GM11168 (cell line): Measurements from ENCODE around the gene ZNF428.

ENCODE experiments used
- in situ Hi-C: fragments of 300-500 bp; cut with MboI; formaldehyde crosslinking; loops from one replicate; pipeline ENCODE4 v1.12.0; 2022; ENCODE audit warnings: low sequenced_read_pairs; ENCODE audit not compliant: unreplicated experiment

Gene ZNF428

DNA sequence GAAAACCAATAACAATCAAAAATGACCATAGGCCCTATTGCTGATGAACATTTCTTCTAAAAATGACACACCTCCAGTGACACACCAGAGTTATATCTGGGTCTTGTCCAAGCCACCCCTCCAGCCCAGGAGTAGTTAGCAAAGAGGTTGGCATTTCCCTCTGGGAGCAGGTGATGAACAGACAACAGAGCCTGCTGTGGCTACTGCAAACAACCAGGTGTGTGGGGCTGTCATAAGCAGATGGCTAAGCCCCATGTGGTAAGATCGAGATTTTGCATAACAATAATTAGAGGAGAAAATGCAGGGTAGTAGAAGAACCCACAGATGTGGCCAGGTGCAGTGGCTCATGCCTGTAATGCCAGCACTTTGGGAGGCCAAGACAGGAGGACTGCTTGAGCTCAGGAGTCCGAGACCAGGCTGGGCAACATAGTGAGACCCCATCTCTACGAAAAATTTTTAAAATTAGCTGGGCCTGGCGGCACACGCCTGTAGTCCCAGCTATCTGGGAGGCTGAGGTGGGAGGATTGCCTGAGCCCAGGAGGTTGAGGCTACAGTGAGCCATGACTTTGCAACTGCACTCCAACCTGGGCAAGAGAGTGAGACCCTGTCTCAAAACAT lies 49.1 kb downstream of the ZNF428 start:
- in situ Hi-C loops, result no loop called here

DNA sequence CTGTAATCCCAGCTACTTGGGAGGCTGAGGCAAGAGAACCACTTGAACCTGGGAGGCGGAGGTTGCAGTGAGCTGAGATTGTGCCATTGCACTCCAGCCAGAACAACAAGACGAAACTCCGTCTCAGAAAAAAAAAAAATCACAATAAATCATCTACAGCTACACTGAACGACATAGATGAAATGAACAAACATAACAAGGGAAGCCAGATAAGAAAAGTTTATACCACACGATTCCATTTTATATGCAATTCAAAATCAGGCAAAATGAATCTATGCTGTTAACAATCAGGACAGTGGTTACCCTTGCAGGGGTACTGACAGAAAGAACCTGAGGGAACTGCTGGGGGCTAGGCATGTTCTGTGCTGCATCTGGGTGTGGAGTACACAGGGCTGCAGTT lies 49.8 kb downstream of the ZNF428 start:
- in situ Hi-C loops, result no loop called here

DNA sequence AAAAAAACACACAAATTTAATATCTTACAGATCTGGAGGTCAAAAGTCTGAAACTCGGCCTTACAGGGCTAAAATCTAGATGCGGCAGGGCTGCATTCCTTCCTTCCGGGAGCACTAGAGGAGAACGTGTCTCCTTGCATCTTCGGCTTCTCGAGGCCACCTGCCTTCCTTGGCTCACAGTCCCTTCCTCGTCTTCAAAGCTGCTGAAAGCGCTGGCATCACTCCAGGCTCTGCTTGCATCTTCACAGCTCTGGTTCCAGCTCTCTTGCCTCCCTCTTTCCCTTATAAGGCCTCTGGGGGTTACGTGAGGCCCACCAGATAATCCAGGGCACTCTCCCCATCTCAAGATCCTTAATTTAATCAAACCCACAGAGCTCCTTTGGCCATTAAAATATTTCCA lies 54.6 kb downstream of the ZNF428 start:
- in situ Hi-C loops, result no loop called here

DNA sequence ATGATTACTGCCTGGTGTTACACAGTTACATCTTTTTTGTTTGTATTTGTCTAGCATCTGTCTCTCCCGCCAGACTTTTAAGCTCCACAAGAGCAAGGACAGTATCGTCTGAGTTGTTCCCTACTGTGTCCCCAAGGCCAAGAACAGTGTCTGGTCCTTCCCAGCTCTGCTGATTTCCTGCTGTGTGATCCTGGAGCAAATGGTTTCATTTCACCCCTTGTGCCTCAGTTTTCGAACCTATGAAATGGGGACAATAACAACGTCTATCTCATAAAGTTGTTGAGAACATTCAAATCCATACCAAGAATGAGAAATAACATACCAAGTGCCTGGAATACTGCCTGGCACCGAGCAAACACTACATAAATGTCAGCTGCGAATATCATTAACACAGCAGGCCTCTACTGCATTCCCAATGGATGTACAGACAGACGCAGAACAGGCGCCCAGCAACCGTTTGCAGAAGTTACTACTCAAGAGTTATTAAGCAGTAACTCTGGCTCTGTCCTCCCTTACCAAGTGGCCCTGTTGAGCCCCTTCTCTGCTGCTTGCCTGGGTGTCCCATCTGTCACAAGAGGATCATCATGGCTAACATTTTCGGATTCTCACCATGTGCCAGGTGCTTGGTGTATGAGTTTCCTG lies 55.5 kb downstream of the ZNF428 start:
- in situ Hi-C loops, result no loop called here

DNA sequence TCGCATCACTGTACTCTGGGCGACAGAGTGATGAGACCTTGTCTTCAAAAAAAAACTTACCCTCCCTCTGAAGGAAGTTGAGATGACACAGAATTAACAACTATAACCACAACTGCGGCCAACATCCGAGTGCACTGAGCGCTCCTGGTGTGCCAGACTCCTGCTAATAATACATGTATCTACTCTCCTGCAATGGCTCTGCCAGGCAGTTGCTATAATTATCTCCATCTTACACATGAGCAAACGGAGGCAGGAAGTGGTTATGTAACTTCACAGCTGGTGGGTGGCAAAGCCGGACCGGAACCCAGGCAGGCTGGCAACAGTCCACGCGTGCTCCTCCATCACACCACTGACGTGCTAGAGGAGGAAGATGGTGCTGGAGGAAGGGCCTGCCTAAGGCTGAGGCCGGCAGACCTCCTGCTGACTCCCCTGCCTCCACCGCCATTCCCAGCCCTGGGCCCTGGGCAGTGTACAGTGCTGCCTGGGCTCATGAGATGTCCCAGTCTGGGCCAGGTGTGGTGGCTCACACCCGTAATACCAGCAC lies 56.7 kb downstream of the ZNF428 start:
- in situ Hi-C loops, result no loop called here

DNA sequence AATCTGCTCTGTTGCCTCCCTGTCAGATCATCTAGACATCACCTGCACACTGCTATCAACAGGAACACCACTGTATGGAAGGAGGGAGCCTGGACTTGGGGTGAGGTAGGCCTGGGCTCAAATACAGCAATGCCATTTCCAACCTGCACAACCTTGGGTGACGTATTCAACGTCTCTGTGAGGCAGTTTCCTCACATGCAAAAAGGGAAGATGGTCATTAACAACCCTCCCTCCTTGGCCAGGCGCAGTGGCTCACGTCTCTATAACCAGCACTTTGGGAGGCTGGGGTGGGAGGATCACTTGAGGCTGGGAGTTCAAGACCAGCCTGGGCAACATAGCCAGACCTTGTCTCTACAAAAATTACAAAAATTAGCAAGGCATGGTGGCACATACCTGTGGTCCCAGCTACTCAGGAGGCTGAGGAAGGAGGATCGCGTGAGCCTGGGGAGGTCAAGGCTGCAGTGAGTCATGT lies 57.2 kb downstream of the ZNF428 start:
- in situ Hi-C loops, result no loop called here

DNA sequence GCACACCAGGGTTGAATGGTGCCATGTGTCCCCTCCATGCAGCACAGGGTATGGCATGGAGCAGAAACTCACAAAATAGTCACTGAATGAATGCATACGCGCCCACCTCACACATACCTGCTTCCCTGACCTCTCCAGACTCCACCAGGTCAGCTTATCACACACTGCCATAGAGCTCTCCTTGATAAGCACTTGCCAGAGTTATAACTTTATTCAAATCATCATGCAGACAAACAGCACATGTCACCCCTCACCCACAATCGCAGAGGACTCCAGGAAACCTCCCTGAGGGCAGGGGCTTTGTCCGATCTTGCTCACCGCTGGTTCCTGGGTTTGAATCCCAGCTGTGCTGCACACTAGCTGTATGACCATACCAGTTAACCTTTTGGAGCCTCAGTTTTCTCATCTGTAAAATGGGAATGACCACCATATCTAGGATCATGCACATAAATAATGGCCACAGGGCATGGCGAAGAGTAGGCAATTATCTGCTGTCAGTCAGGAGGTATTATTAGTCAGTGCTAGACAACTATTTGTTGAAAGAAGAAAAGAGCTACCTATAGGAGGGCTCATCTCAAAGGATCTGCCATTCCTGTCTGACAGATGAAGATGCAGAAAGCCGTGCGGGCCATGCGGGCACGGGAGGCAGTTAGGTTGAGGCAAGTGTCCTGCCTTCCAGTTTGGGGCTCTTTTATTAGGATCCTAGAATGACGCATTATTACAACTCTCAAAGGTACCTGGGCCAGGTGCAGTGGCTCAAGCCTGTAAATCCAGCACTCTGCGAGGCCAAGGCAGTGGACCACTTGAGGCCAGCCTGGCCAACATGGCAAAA lies 58.1 kb downstream of the ZNF428 start:
- in situ Hi-C loops, result no loop called here

DNA sequence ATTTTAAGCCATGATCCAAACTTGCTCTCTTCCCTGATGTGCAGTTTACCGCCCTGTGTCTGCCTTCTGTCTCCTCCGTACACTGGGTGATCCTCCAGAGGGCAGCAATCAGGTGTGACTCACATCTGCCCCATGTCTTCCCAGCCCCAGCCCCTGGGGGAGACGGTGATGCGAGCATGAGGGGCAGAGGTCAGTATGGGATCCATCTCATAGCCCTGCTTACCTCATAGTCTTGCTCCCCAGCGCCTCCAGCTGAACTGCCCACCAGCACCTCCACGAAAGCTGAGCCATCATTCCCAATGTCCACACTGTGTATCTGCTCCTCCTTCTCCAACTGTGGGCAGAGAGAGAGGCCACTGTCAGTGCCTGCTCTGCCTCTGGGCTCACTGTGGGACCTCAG lies 58.7 kb downstream of the ZNF428 start:
- in situ Hi-C loops, result no loop called here
